GM21723 (cell line): Measurements from ENCODE around the gene OVOL2.
"Not testable (repeated sequence)": the region's sequence is repeated elsewhere in the genome, so short reads cannot be mapped to it uniquely, and the experiment has no call there.

Experiments
- ATAC-seq: cut with Tn5 transposase; IDR thresholded peaks from one replicate; pipeline ENCODE4 v1.9.1; 2021; ENCODE audit warnings: mild to moderate bottlenecking, moderate library complexity; ENCODE audit not compliant: unreplicated experiment

OVOL2 gene

DNA sequence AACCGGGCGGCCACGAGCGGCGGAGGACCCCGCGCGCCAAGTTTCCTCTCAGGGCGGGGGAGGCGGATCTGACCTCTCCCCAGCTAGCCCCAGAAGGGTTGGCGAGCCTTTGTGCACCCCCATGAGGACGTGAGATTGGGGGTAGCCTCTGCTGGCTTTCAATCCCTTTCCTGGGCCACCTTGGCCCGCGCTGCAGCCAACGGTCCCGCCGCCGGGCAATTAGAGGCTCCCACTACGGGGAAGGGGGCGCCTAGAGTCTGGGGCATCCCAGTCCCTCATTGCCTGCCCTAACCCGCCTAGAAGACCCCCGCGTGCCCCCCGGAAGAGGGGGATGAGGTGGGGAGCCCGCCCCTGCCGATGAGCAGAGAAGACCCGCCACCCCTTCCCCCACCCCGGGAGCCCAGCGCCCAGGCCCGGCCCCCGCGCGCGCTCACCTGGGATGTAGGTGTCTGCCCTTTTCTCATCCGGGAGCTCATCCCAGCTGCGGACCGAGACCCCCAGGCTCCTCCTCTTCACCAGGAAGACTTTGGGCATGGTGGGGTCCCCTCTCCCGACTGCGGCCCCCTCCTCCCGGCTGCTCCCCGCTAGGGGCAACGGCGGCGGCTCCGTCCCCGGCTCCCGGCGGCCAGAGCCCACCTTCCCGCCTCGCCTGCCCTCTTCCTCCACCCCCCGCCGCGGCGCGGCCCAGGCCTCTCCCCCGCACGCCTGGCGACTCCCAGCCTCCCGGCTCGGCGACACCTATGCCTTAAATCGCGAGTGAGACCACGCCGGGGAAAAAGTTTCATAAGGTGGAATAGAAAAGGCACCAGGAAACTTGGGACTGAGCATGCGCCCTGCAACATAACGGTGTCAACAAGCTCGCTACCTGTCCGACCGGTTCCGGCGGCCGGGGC, at the start of gene OVOL2:
Gene OVOL2 (minus strand): TSS at position 816 of the 893 bp plus-strand sequence. CDS start 282 bp downstream, at position 534.
- no peak for ATAC-seq

DNA sequence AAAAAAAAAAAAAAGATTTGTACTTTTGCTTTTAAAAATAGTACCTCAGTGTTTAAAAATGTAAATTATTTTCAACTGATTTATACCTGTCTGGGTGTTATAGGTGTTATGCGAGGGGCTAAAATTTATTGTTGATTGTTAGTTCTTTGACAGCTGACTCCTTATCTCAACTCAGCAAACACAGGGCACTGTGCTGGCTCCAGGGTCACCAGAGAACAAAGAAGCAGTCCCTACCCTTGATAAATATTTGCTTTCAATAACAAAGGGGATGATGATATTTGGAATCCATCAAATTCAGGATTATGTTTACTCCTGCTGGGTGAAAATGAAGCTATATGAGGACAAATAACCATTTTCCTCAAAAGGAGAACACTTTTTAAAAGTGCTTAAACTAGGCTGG, 45.8 kb upstream of the OVOL2 start:
- no peak for ATAC-seq

DNA sequence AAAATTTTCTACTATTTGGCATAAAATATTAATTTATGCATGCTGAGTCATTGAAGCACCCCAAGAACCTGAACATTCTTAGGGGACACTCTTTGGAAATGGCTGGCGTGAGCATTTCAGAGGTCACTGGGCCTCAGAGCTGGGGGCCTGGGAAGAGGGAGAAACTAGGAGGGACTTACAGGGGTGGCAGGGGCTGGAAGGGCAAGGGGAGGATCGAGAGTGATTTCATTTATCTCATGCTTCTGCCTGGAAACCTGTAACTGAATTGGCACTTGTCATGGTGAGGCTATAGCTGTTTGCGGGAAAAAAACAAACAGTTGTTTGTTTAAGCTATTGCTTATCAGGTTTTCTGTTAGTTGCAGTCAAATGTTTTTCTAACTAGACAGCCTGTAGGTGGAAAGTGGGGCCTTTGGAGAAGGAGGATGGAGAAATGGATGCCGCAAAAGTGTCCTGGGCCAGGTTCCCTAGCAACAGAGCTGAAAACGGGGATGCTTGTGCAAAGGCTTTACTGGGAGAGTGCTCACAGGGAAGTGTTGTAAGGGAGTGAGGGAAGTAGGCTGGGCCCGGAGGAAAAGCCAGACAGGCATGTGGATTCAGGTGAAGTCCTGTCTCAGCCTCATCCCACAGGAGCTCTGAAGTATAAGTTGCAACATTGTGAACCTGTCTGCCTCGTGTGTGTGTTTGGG, 43.6 kb upstream of the OVOL2 start:
- ATAC-seq: no peak

- ATAC-seq: not testable (repeated sequence)
Observed at GRCh38 chr20:18100569-18100968, 42.9 kb upstream of the OVOL2 start.

GRCh38 chr20:18094191-18094590, 36.5 kb upstream of the OVOL2 start:
- ATAC-seq: no peak

GRCh38 chr20:18093388-18093787, 35.7 kb upstream of the OVOL2 start:
- ATAC-seq: no peak

- ATAC-seq: no peak
Observed at GRCh38 chr20:18092890-18093289, 35.2 kb upstream of the OVOL2 start.

- ATAC-seq: no peak
Observed at GRCh38 chr20:18091623-18092022, 33.9 kb upstream of the OVOL2 start.

- ATAC-seq: no peak
Observed at GRCh38 chr20:18090477-18090876, 32.8 kb upstream of the OVOL2 start.

DNA sequence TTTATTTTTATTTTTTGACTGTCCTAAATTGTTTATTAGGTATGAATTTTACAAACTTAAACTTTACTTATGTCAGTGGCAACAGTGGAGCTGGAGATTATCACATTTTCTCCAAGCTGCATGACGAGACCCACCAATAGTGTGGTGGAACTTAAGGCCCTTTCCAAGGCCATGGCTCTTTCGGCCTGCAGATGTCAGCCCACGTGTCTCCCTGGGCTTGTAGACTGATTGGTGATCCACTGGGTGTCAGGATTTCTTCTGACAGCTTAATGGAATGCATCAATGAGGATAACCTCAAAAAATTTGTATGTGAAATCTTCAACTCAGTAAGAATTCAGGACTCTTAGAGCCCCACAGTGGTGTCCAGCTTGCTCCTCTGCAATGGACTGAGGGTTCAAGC, 32.3 kb upstream of the OVOL2 start:
- no peak for ATAC-seq

- not testable (repeated sequence) for ATAC-seq
Observed at GRCh38 chr20:18088841-18089240, 31.1 kb upstream of the OVOL2 start.

DNA sequence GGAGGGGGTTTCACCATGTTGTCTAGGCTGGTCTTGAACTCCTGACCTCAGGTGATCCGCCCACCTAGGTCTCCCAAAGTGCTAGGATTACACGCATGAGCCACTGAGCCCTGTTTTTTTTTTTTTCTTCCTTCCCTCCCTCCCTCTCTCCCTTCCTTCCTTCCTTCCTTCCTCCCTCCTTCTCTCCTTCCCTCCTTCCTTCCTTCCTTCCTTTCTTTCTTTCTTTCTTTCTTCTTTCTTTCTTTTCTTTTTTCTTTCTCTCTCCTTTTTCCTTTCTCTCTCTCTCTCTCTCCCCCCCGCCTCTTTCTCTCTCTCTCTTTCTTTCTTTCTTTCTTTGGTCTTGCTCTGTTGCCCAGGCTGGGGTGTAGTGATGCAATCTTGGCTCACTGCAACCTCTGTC, 30.6 kb upstream of the OVOL2 start:
- ATAC-seq: not testable (repeated sequence)

DNA sequence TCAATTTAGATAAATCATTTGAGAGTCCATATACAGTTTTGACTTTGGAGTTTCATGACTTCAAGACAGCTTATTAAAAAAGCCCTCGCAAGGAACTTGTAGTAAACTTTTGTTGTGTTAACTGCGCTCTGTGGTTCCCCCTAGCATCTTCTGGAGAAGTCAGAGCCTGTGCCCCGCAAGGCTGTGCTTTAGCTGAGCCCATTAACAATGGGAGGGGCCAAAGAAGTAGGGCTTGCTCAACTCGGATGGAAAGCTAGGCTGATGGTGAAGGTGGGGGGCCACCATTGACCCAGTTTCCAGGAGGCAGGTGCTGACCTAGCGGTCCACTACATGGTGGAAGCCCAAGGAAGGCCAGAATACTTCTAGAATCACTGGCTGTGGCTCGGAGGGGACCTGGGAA, 29.3 kb upstream of the OVOL2 start:
- no peak for ATAC-seq

DNA sequence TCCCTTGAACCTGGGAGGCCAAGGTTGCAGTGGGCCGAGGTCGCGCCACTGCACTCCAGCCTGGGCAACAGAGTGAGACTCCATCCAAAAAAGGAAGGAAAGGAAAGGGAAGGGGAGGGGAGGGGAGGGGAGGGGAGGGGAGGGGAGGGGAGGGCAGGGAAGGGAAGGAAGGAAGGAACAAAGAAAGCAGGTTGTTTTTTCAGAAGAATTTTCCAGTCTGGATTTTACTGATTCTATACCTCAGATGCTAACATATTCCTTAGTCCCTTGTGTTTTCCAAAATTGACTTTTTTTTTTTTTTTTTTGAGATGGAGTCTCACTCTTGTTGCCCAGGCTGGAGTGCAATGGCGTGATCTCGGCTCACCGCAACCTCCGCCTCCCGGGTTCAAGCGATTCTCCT, 23.1 kb upstream of the OVOL2 start:
- ATAC-seq: not testable (repeated sequence)

DNA sequence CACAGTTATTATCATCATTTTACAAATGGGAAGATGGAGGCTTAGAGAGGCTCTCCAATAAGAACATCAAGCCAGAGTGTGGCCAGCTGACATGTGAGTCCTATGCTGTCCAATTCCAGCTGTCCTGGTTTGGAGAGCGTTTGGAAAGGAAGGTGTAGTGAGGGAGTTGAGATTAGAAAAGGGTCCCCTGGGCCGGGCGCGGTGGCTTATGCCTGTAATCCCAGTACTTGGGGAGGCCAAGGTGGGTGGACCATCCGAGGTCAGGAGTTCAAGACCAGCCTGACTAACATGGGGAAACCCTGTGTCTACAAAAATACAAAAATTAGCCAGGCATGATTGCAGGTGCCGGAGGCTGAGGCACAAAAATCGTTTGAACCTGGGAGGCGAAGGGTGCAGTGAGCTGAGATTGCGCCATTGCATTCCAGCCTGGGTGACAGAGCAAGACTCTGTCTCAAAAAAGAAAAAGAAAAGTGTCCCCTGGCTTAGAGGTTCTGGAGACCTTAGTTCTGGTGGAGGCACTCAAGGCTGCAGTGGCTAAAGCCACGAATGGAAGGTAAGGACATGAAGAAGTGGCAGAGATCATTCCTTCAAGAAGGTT, 22.1 kb upstream of the OVOL2 start:
- no peak for ATAC-seq

GRCh38 chr20:18077157-18077556, 19.4 kb upstream of the OVOL2 start:
- ATAC-seq: no peak

DNA sequence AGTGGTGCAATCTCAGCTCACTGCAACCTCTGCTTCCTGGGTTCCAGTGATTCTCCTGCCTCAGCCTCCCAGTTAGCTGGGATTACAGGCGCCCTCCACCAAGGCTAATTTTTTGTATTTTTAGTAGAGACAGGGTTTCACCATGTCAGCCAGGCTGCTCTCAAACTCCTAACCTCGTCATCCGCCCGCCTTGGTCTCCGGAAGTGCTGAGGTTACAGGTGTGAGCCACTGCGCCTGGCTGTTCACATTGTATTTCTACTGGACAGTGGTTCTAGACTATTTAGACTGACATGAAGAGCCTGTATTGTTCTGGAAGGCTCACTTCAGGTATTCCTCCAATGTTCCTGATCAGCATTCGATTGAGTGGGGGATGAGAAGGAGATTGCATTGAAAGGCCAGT, 14.8 kb upstream of the OVOL2 start:
- ATAC-seq: no peak

GRCh38 chr20:18066421-18067333, 9.0 kb upstream of the OVOL2 start:
- ATAC-seq: no peak

GRCh38 chr20:18063676-18064075, 6.0 kb upstream of the OVOL2 start:
- no peak for ATAC-seq

DNA sequence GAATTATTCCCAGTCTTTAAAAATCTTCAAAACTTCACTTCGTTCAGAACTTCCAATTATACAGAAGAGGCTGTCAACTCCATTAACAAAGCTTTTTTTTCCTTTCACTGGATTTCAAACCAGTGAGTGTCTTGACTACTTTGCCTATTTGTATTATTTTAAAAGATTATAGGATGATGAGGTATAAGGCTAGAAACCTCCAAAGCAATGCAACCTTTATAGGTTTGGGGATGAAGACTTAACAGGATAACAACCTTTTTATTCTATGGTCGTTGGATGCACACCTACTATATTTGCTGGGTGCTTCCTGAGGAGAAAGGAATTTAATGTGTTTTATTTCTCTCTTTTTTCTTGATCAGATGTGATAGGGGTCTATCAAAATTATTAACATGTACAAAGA, 1.9 kb upstream of the OVOL2 start:
- ATAC-seq: no peak
